ENCODE results near the gene SMPD3. TPM values are rescaled to one million over a fixed set of nuclear protein-coding genes. Genes with fewer than 3 reads are reported as not detected.

The SMPD3 gene
- total RNA-seq, 4 donors from 2014 or later, result 0.33 to 2.4 (median 1.3) TPM

DNA sequence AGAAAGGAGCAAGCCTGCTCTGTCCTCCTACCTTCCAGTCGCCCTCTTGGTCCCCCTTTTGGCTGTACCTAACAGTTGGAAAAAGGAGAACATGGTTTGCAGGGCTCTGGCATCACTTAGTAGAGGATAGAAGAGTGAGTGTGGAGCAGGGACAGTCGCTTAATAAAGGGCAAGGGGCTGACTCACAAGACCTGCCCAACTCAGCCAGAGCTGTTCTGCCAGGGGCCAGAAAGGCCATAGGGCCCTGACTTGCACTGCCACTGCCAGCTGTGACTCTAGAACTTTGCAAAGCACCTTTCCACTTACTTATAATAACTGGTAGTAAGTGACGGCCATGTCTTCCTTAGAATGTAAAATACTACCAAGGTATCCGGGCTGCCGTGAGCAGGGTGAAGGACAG lies 124.0 kb downstream of the SMPD3 start:
- Histone ChIP-seq H3K27me3 (no peaks in the 10 kb centered on the region), H3K4me1 (peaks cover 0 to 11% of the 10 kb centered on the region in 2 donors), H3K27ac (no peak overlapping the region), H3K9me3 (no peaks in the 10 kb centered on the region), H3K4me3 (replicated peaks in 1 of 3) (no peak overlapping the region), H3K36me3 (peaks cover 8 to 9% of the 10 kb centered on the region in 2 donors)
- no peak for DNase-seq
- intact Hi-C loops (cut with DNase I), result no loop called here
- WGBS, 2 donors, result 92 to 97% methylated on average over 5 of the region's 5 CpGs
- no peak for TF ChIP-seq POLR2A (IDR thresholded peaks at IDR 0.05)
- no peak for TF ChIP-seq CTCF (IDR thresholded peaks at IDR 0.05)

GRCh38 chr16:68319185-68319908 lies 129.0 kb downstream of the SMPD3 start:
- intact Hi-C loops (cut with DNase I), result no loop called here
- 79 to 82% methylated on average over 6 of the region's 6 CpGs for WGBS, 2 donors
- Histone ChIP-seq H3K36me3 (peaks cover 0 to 9% of the 10 kb centered on the region in 2 donors), H3K4me3 (replicated peaks in 1 of 3) (no peak overlapping the region), H3K9me3 (no peaks in the 10 kb centered on the region), H3K4me1 (no peaks in the 10 kb centered on the region), H3K27me3 (no peaks in the 10 kb centered on the region), H3K27ac (no peak overlapping the region)
- DNase-seq, result no peak
- TF ChIP-seq CTCF (IDR thresholded peaks at IDR 0.05), result no peak
- TF ChIP-seq POLR2A (IDR thresholded peaks at IDR 0.05), result no peak

- H3K4me1 ChIP-seq, result peaks cover 19 to 27% of the 10 kb centered on the region in 2 donors
- no peak overlapping the region for H3K27ac ChIP-seq
- no peak for DNase-seq
- TF ChIP-seq CTCF (IDR thresholded peaks at IDR 0.05), result no peak
- TF ChIP-seq POLR2A (IDR thresholded peaks at IDR 0.05), result no peak
- no peaks in the 10 kb centered on the region for H3K9me3 ChIP-seq
- no peaks in the 10 kb centered on the region for H3K27me3 ChIP-seq
- intact Hi-C loops (cut with DNase I), result no loop called here
- WGBS, 2 donors, result 84 to 90% methylated on average over 4 of the region's 4 CpGs
- no peak overlapping the region for H3K4me3 ChIP-seq (replicated peaks in 1 of 3)
- peaks cover 0 to 9% of the 10 kb centered on the region in 2 donors for H3K36me3 ChIP-seq
Observed at GRCh38 chr16:68313116-68313515, 135.2 kb downstream of the SMPD3 start.

- intact Hi-C loops (cut with DNase I), result no loop called here
- Histone ChIP-seq H3K36me3 (peaks cover 9 to 15% of the 10 kb centered on the region in 2 donors), H3K27me3 (no peaks in the 10 kb centered on the region), H3K4me1 (peaks cover 19 to 27% of the 10 kb centered on the region in 2 donors), H3K4me3 (replicated peaks in 1 of 3) (peak within 1 kb of the TSS; percentile 62 to 96 (median 89)), H3K9me3 (no peaks in the 10 kb centered on the region), H3K27ac (peak within 1 kb of the TSS; percentile 15 to 77 (median 76))
- WGBS, 2 donors, result 0 to 1% methylated on average over 16 to 19 of the region's 62 CpGs
- TF ChIP-seq POLR2A (IDR thresholded peaks at IDR 0.05) (peak in 1 of 2 donors; percentile 79), CTCF (IDR thresholded peaks at IDR 0.05) (peak in 1 of 6 experiments; percentile 52)
- peak; percentile 90 to 91 for DNase-seq
Observed at GRCh38 chr16:68310774-68311511, 137.4 kb downstream of the SMPD3 start, which contains the start of the genes PRMT7 and SLC7A6OS. PRMT7 (plus strand) TSS chr16:68311019; CDS start chr16:68315980, 4,961 bp downstream. SLC7A6OS (minus strand) TSS chr16:68310946; CDS start chr16:68310926, 20 bp downstream.
